Activated naive CD4-positive, alpha-beta T cell treated with Interleukin-2 at 50 U/mL for 16 hours (primary cell): Measurements from ENCODE around the gene SPRED1.
A peak's percentile ranks its signal among the peaks of the same experiment; 100 is the strongest.

Experiments used
- DNase-seq: peaks from one replicate; pipeline ENCODE4 v3.0.0-alpha.2; 2020

The SPRED1 gene

GRCh38 chr15:38369936-38370478 lies 117.4 kb downstream of the SPRED1 start:
- DNase-seq = no peak

DNA sequence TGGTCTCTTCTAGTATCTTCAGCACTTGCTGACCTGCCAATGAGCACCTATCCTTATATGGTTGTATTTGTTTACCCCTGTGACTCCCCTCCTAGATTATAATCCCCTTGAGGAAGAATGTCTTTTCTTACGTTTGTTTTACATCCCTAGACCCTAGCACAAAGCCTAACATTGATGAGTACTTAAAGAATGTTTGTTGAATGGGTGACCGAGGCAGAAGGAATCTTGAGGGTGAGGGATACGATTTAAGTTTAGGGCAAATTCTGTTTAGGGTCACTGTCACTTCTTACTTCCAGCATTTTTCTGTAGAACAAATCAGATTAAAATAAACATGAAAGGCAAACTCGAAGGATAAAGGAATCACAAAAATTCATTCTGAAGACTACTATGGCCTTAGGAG lies 120.4 kb downstream of the SPRED1 start:
- no peak for DNase-seq

GRCh38 chr15:38374029-38374428 lies 121.4 kb downstream of the SPRED1 start:
- no peak for DNase-seq

GRCh38 chr15:38374556-38374955 lies 121.9 kb downstream of the SPRED1 start:
- DNase-seq = no peak

DNA sequence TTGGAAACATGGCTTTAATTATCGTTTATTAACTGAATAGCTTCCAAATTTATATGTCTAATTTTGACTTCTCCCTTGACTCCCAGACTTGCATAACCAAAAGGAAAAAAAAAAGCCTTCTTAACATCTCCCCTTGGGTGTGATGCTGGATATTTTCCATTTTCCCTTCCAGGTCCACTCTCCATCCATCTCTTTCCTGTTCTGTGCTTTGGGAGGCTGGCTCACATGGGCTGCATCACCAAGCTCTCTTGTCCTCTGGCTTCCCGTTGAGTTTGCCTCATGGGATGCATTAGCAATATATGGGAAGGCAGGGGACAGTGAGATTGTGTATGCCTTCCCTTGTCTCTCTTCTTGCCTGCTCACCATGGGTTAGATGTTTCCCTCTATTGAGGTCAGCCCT lies 123.4 kb downstream of the SPRED1 start:
- DNase-seq = no peak

- no peak for DNase-seq
Measured at GRCh38 chr15:38377636-38378035, 125.0 kb downstream of the SPRED1 start.

DNA sequence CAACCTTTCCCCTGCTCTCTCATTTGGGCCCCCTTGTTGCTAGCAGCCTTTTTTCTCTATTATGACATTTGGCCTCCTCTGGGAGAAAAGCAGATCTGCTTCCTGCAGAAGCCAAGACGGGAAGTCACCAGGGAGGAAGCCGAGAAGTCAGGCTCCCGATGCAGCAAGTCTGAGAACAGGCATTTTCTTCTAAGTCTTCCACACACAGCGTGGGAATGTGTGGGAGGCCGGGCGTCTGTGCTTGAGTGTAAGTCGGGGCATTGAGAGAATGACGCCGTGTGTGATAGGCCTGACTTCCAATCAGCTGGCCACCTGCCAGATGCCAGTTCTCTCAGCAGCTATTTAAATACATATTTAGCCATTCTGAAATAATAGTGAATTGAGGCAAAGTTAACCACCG lies 125.5 kb downstream of the SPRED1 start:
- DNase-seq = no peak

DNA sequence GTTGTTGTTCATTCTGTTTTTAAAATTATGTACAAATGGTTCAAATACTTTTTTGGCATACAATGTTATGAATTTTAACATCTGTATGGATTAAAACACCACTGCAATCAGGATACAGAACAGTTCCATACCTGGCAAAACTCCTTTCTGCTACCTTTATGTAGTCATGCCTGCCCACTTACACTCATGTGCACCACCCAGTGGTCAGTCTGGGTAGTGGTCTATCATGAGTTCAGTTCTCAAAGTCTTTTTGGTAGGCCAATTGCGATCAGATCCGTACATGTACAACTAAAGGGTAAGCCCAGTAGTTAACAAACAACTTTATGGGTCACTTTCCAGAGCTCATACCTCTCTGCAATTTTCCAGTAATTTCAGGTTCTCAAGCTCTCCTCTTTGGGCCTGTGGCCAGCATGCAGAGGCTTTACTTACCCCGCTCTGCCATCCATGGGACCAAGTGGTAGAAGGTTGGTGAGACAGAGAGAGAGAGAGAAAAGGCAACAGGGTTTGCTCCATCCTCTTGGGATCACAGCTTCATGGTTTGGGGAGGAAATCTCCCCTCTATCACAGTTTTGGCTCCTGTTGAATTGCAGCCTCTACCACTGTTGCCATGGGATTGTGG lies 137.4 kb downstream of the SPRED1 start:
- peak; percentile 62 for DNase-seq

GRCh38 chr15:38391191-38391590 lies 138.6 kb downstream of the SPRED1 start:
- DNase-seq = no peak

DNA sequence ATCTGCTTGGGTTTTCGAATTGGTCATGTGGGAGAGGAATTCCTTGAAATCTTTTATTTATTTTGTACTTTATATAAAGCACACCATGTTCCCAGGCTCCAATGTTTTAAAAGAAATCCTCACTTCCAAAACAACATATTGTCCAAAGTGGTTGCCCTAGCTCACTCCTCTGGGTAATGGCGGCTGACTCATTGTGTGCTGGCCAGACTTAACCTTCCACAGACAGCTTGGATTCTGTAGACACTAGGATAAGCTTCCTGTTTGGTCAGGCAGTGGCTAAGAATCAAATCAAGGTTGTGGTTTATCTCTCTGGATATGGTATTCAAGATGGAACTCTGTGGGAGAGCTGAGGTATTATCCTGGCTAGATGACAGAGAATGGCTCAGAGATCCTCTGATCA lies 145.5 kb downstream of the SPRED1 start:
- DNase-seq = no peak

DNA sequence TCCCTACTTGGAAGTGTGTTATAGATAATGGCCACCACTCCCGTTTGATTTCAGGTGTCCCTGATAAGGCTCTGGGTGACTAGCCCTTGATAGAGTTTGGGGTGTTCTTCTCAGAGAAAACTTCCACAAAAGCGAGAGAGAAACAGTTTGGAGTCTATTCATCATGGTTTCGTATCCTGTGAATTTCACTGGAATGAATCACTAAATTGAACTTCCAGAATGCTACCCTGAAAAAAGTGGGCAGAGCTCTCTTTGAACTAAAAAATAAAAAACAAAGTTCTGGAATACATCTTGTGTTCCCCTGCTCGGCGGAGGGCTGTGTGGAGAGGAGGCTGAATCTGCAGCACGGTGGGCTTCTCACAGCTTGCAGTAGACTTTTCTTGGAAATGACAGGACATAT lies 148.5 kb downstream of the SPRED1 start:
- no peak for DNase-seq

DNA sequence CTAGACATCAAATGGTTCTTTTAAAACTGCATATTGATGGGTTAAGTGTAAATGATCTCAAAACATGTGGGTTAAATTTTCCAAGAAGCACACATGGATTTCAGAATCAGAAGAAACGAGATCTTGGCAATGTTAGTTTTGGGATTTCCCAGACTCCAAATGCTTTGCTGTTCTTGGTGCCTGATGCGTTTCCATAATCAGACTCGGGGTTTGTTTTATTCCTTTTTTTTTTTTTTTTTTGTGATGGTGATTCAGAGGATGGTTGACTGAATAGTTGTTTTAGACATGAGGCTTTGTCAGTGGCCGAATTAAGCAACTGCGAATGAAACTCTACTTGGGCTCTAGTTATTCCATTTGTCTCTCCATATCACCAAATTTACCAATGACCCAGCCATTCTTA lies 149.1 kb downstream of the SPRED1 start:
- DNase-seq = no peak

DNA sequence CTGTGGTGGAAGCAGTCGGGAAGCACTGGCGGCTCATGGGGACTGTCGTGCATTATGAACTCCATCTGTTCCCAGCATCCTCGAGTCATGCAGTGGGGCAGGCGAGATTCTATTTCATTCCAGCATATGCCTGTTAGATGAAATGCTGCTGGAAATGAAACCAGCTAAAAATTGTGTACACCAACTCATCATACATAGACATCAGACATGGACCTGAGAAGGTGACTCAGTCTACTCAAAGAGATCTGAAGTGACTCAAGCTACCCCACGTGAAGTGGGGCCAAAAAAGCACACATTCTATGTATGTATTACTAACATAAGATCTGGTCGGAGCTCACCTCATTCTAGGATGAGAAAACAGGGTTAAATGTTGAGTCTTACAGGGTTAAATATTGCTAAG lies 153.8 kb downstream of the SPRED1 start:
- DNase-seq = no peak
